Neutrophil (primary cell): ENCODE data around the gene TKT.

Experiments used
- H3K27ac ChIP-seq: fragments of 200-600 bp; sonication (generic); 2 replicates; pipeline ENCODE4 v1.5.1; 2016; ENCODE audit warnings: mild to moderate bottlenecking, moderate library complexity
- H3K27me3 ChIP-seq: fragments of 200-600 bp; sonication (generic); 2 replicates; pipeline ENCODE4 v1.6.0; 2016; ENCODE audit warnings: mild to moderate bottlenecking
- H3K36me3 ChIP-seq: fragments of 200-600 bp; sonication (generic); 2 replicates; pipeline ENCODE4 v1.5.1; 2017
- H3K4me1 ChIP-seq, 2 experiments: fragments of 200-600 bp in 1 of 2; sonication (generic) in 1 of 2; 1 replicate in 1 of 2; 2 replicates in 1 of 2; pipeline versions ENCODE4 v1.5.1 to v1.6.1; 2013 to 2016; ENCODE audit warnings: low read depth in 1 of 2, low read length in 1 of 2, mild to moderate bottlenecking in 1 of 2, moderate library complexity in 1 of 2; ENCODE audit not compliant: control insufficient read depth in 1 of 2, insufficient read depth in 1 of 2
- H3K4me3 ChIP-seq, 2 experiments: fragments of 200-600 bp in 1 of 2; sonication (generic) in 1 of 2; 1 replicate in 1 of 2; 2 replicates in 1 of 2; pipeline ENCODE4 v1.5.1; 2013 to 2016; ENCODE audit warnings: low read depth in 1 of 2, low read length in 1 of 2, mild to moderate bottlenecking in 1 of 2, moderate library complexity in 1 of 2
- H3K9me3 ChIP-seq: fragments of 200-600 bp; sonication (generic); 2 replicates; pipeline ENCODE4 v1.5.1; 2016
- CTCF ChIP-seq: fragments of 200-600 bp; sonication (generic); IDR thresholded peaks from 2 replicates; pipeline ENCODE4 v1.5.1; 2016; ENCODE audit warnings: antibody characterized with exemption

Gene TKT

GRCh38 chr3:53224536-53224935, 31.3 kb downstream of the TKT start:
- Histone ChIP-seq H3K27me3 (no peaks in the 10 kb centered on the region), H3K4me1 (peaks cover 0 to 7% of the 10 kb centered on the region in 2 experiments), H3K9me3 (peaks cover 16% of the 10 kb centered on the region), H3K27ac (peak overlapping the region; percentile 97), H3K4me3 (no peak overlapping the region), H3K36me3 (peaks cover 92% of the 10 kb centered on the region)
- TF ChIP-seq CTCF, result no peak

GRCh38 chr3:53224026-53224425, 31.8 kb downstream of the TKT start:
- Histone ChIP-seq H3K27me3 (no peaks in the 10 kb centered on the region), H3K36me3 (peaks cover 90% of the 10 kb centered on the region), H3K9me3 (peaks cover 12% of the 10 kb centered on the region), H3K4me3 (no peak overlapping the region), H3K27ac (peak overlapping the region; percentile 97), H3K4me1 (peaks cover 0 to 8% of the 10 kb centered on the region in 2 experiments)
- no peak for TF ChIP-seq CTCF

- H3K4me1 ChIP-seq, result peaks cover 1 to 9% of the 10 kb centered on the region in 2 experiments
- no peak overlapping the region for H3K4me3 ChIP-seq
- peak overlapping the region; percentile 97 for H3K27ac ChIP-seq
- H3K9me3 ChIP-seq, result peaks cover 7% of the 10 kb centered on the region
- H3K27me3 ChIP-seq, result no peaks in the 10 kb centered on the region
- H3K36me3 ChIP-seq, result peaks cover 85% of the 10 kb centered on the region
- no peak for TF ChIP-seq CTCF
These were observed 32.3 kb downstream of the TKT start for GRCh38 chr3:53223541-53223966.

GRCh38 chr3:53223025-53223424, 32.8 kb downstream of the TKT start:
- Histone ChIP-seq H3K4me3 (no peak overlapping the region), H3K27ac (peak overlapping the region; percentile 97), H3K9me3 (peaks cover 2% of the 10 kb centered on the region), H3K27me3 (no peaks in the 10 kb centered on the region), H3K36me3 (peaks cover 80% of the 10 kb centered on the region), H3K4me1 (peaks cover 6 to 14% of the 10 kb centered on the region in 2 experiments)
- TF ChIP-seq CTCF, result no peak

GRCh38 chr3:53222183-53222901, 33.5 kb downstream of the TKT start:
- H3K4me1 ChIP-seq, result peaks cover 12 to 20% of the 10 kb centered on the region in 2 experiments
- H3K36me3 ChIP-seq, result peaks cover 73% of the 10 kb centered on the region
- H3K27me3 ChIP-seq, result no peaks in the 10 kb centered on the region
- H3K9me3 ChIP-seq, result no peaks in the 10 kb centered on the region
- TF ChIP-seq CTCF, result no peak
- no peak overlapping the region for H3K4me3 ChIP-seq
- peak overlapping the region; percentile 97 for H3K27ac ChIP-seq
